GM12878 (cell line): ENCODE data around the gene IRAG1. TPM values are rescaled to one million over a fixed set of nuclear protein-coding genes. Genes with fewer than 3 reads are reported as not detected.

Source experiments
- BACH1 ChIP-seq: fragments of 450-650 bp; IDR thresholded peaks from 2 replicates; pipeline ENCODE4 v1.6.1; 2017; ENCODE audit warnings: mild to moderate bottlenecking, borderline replicate concordance
- CHD2 ChIP-seq: IDR thresholded peaks from 2 replicates; pipeline ENCODE4 v1.6.1; 2011; ENCODE audit warnings: low read depth, low read length, improper control_type of control experiment, borderline replicate concordance
- HDAC2 ChIP-seq: fragments of 200-600 bp; sonication (generic); IDR thresholded peaks from 2 replicates; pipeline ENCODE4 v1.6.1; 2017
- HDAC6 ChIP-seq: fragments of 200-600 bp; sonication (generic); IDR thresholded peaks from one replicate; pipeline ENCODE4 v1.8.0; 2017; ENCODE audit warnings: antibody characterized with exemption; ENCODE audit not compliant: unreplicated experiment
- JUNB ChIP-seq: IDR thresholded peaks from 2 replicates; pipeline ENCODE4 v1.6.1; 2016; ENCODE audit warnings: antibody characterized with exemption, mild to moderate bottlenecking
- NBN ChIP-seq: fragments of 450-650 bp; IDR thresholded peaks from 2 replicates; pipeline ENCODE4 v1.6.1; 2016
- NFIC ChIP-seq: IDR thresholded peaks from 2 replicates; pipeline ENCODE4 v1.6.1; 2012; ENCODE audit warnings: low read depth, mild to moderate bottlenecking, inconsistent platforms, low read length, moderate library complexity
- NFXL1 ChIP-seq: fragments of 450-650 bp; IDR thresholded peaks from 2 replicates; pipeline ENCODE4 v1.6.1; 2017; ENCODE audit warnings: antibody characterized with exemption, mild to moderate bottlenecking, borderline replicate concordance
- NKRF ChIP-seq: fragments of 450-650 bp; conservative IDR thresholded peaks from 2 replicates; pipeline ENCODE4 v1.6.1; 2017; ENCODE audit warnings: mild to moderate bottlenecking, moderate library complexity
- NRF1 ChIP-seq: conservative IDR thresholded peaks from 2 replicates; pipeline ENCODE4 v1.6.1; 2011; ENCODE audit warnings: mild to moderate bottlenecking, low read depth, low read length, improper control_type of control experiment
- PAX8 ChIP-seq: fragments of 450-650 bp; IDR thresholded peaks from 2 replicates; pipeline ENCODE4 v1.6.1; 2017; ENCODE audit warnings: mild to moderate bottlenecking, moderate library complexity
- PML ChIP-seq: IDR thresholded peaks from 2 replicates; pipeline ENCODE4 v1.6.1; 2012; ENCODE audit warnings: low read length, inconsistent platforms
- POLR2AphosphoS2 ChIP-seq: IDR thresholded peaks from 2 replicates; pipeline ENCODE4 v1.6.1; 2011; ENCODE audit warnings: low read depth, mild to moderate bottlenecking, low read length, improper control_type of control experiment, moderate library complexity
- POU2F2 ChIP-seq: IDR thresholded peaks from 3 replicates; pipeline ENCODE4 v1.6.1; 2011; ENCODE audit warnings: low read depth, mild to moderate bottlenecking, low read length, borderline replicate concordance
- RBBP5 ChIP-seq: fragments of 200-600 bp; sonication (generic); conservative IDR thresholded peaks from 2 replicates; pipeline ENCODE4 v1.6.1; 2016
- SRF ChIP-seq, 2 experiments: IDR thresholded peaks; 2 replicates each; pipeline ENCODE4 v1.6.1; 2011; ENCODE audit warnings: low read depth in 2 of 2, low read length in 2 of 2, mild to moderate bottlenecking in 1 of 2, moderate library complexity in 1 of 2
- TARDBP ChIP-seq: IDR thresholded peaks from 2 replicates; pipeline ENCODE4 v1.6.1; 2016; ENCODE audit warnings: borderline replicate concordance
- ZBTB11 ChIP-seq: fragments of 450-650 bp; formaldehyde crosslinking; IDR thresholded peaks from 2 replicates; pipeline ENCODE4 v1.5.0; 2022; ENCODE audit warnings: mild to moderate bottlenecking, missing genetic modification characterization
- ZNF622 ChIP-seq: fragments of 450-650 bp; IDR thresholded peaks from 2 replicates; pipeline ENCODE4 v1.6.1; 2017; ENCODE audit warnings: mild to moderate bottlenecking, inconsistent platforms
- polyA plus RNA-seq, 11 experiments: library from polyadenylated mRNA; depleted of rRNA in 4 of 11; unstranded in 6 of 11; stranded (reverse) in 5 of 11; fragments of >200 nt; fragmentation: Nextera tagmentation in 4 of 11; fragmentation: Illumina TruSeq in 1 of 11; extraction: Ambion mirVana in 4 of 11; extraction: Trizol in 1 of 11; gene quantifications; 1 replicate in 1 of 11; 2 replicates in 10 of 11; pipeline versions ENCODE4 v1.2.1 to v1.2.3, GENCODE V29; 2011 to 2016; ENCODE audit warnings: inconsistent platforms in 2 of 11, missing spikeins in 2 of 11, low read depth in 1 of 11
- total RNA-seq, 4 experiments: library from RNA; depleted of rRNA in 3 of 4; stranded (reverse); fragments of >200 nt in 3 of 4; fragmentation: Illumina TruSeq in 1 of 4; extraction: Trizol in 1 of 4; gene quantifications; 2 replicates each; pipeline versions ENCODE4 v1.2.1 to v1.2.3, GENCODE V29; 2013 to 2021
- TF ChIP-seq, protein P1 (sequence below), 3 experiments: IDR thresholded peaks in 2 of 3; conservative IDR thresholded peaks in 1 of 3; 2 replicates each; pipeline ENCODE4 v1.5.1; 2011; ENCODE audit warnings: low read depth in 3 of 3, low read length in 3 of 3, mild to moderate bottlenecking in 3 of 3, control low read depth in 2 of 3, moderate library complexity in 2 of 3, inconsistent platforms in 1 of 3, mixed read lengths in 1 of 3; ENCODE audit not compliant: control insufficient read depth in 2 of 3, insufficient read depth in 1 of 3; ENCODE audit errors: extremely low read depth in 1 of 3

Gene IRAG1
- total and polyA plus RNA-seq, 10 of the 15 experiments (the other 5 are each of a cell fraction or from before 2014, with no cell fraction given): 0.02 to 0.18 (median 0.06) TPM; not detected in 4

DNA sequence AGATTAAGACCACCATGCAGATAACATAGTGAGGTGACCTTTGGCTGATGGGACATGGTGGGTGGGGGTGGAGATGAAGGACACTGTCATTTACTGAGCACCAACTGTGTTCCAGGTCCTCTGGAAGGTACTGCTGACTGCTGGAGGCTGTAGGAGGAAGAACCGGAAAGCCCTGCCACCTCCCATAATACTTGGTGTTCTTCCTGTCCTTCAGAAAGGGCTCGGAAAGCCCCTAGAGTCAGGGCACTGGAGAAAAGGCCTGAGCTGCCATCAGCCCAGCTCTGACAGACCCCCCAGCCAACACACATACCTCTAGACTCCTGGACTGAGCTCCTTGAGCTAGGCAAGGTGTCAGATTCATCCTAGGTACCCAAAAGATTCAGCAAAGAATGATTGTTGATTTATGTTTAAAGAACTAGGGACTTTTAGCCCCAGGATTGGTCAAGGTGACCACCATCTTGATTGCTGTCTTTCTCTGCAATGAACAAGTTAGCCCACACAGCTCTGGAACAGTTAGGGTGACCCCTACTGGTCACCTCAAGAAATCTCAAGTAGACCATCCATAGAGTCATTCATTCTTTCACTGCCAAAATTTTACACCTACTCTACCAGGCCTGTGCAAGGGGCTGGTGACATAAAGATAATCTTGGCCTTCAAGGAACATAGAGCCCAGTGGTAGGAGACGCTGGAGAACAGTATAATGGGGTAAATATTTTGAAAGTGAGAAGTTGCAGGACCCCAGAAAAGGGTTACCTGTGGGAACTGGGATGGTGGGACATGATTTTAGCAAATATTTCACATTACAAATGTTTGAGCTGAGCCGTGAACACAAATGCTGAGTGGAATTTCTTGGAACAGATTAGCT, 39.4 kb downstream of the IRAG1 start (continued):
- TF ChIP-seq, protein P1, sequence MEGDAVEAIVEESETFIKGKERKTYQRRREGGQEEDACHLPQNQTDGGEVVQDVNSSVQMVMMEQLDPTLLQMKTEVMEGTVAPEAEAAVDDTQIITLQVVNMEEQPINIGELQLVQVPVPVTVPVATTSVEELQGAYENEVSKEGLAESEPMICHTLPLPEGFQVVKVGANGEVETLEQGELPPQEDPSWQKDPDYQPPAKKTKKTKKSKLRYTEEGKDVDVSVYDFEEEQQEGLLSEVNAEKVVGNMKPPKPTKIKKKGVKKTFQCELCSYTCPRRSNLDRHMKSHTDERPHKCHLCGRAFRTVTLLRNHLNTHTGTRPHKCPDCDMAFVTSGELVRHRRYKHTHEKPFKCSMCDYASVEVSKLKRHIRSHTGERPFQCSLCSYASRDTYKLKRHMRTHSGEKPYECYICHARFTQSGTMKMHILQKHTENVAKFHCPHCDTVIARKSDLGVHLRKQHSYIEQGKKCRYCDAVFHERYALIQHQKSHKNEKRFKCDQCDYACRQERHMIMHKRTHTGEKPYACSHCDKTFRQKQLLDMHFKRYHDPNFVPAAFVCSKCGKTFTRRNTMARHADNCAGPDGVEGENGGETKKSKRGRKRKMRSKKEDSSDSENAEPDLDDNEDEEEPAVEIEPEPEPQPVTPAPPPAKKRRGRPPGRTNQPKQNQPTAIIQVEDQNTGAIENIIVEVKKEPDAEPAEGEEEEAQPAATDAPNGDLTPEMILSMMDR (IDR thresholded peaks at IDR 0.05 in 2 of 3, conservative IDR thresholded peaks at IDR 0.05 in 1 of 3; ENCODE audit: control insufficient read depth in 2 of 3, extremely low read depth in 1 of 3, insufficient read depth in 1 of 3, low read depth in 3 of 3, low read length in 3 of 3): peak; percentile 67 to 74 (median 68)
- TF ChIP-seq HDAC6 (no peak), NKRF (no peak), NBN (no peak), CHD2 (no peak), BACH1 (no peak), NRF1 (no peak), NFIC (no peak), ZNF622 (no peak), POLR2AphosphoS2 (no peak), ZBTB11 (CRISPR knock-in tag) (no peak), JUNB (no peak), HDAC2 (no peak), PAX8 (no peak), TARDBP (no peak), SRF (IDR thresholded peaks at IDR 0.05; ENCODE audit: low read depth in 2 of 2, low read length in 2 of 2) (no peak), NFXL1 (no peak), PML (no peak), POU2F2 (no peak), RBBP5 (no peak)
